WI38 (cell line): Measurements from ENCODE around the gene NT5DC4.
"Not testable (repeated sequence)": the region's sequence is repeated elsewhere in the genome, so short reads cannot be mapped to it uniquely, and the experiment has no call there.

Source experiments
- H3K4me3 ChIP-seq: 2 replicates; pipeline ENCODE4 v1.5.1; 2011; ENCODE audit warnings: low read depth, mild to moderate bottlenecking, control low read depth, low read length
- TF ChIP-seq, protein P1 (sequence below): IDR thresholded peaks from 2 replicates; pipeline ENCODE4 v1.5.1; 2012; ENCODE audit warnings: low read depth, mild to moderate bottlenecking, control low read depth, low read length

NT5DC4 gene

DNA sequence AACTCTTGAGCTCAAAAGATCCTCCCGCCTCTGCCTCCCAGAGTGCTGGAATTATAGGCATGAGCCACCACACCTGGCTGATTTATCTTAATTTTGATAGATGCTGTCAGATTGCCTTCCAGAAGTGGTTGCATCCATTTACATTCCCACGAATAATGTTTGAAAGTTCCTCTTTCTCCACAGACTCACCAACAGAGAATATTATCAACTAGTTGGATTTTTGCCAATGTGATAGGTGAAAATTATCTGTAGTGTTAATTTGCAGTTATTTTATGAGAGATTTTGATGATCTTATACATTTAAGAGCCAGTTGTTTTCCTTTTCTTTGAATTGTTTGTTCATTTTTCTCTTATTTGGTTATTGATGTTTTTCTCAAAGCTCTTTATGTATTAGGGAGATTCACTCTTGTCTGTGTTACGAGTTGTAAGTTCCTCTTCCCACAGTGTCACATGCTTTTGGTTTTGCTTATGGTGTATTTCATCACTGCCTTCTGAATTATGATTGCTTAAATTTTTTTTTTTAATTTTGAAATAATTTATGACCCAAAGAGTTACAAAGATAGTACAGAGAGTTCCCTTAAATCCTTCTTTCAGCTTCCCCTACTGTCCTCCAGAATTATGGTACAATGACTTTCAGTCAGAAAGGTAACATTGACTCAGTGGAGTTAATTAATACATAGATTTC is 20.7 kb upstream of the NT5DC4 start:
- no peak overlapping the region for H3K4me3 ChIP-seq
- TF ChIP-seq, protein P1, sequence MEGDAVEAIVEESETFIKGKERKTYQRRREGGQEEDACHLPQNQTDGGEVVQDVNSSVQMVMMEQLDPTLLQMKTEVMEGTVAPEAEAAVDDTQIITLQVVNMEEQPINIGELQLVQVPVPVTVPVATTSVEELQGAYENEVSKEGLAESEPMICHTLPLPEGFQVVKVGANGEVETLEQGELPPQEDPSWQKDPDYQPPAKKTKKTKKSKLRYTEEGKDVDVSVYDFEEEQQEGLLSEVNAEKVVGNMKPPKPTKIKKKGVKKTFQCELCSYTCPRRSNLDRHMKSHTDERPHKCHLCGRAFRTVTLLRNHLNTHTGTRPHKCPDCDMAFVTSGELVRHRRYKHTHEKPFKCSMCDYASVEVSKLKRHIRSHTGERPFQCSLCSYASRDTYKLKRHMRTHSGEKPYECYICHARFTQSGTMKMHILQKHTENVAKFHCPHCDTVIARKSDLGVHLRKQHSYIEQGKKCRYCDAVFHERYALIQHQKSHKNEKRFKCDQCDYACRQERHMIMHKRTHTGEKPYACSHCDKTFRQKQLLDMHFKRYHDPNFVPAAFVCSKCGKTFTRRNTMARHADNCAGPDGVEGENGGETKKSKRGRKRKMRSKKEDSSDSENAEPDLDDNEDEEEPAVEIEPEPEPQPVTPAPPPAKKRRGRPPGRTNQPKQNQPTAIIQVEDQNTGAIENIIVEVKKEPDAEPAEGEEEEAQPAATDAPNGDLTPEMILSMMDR: no peak

DNA sequence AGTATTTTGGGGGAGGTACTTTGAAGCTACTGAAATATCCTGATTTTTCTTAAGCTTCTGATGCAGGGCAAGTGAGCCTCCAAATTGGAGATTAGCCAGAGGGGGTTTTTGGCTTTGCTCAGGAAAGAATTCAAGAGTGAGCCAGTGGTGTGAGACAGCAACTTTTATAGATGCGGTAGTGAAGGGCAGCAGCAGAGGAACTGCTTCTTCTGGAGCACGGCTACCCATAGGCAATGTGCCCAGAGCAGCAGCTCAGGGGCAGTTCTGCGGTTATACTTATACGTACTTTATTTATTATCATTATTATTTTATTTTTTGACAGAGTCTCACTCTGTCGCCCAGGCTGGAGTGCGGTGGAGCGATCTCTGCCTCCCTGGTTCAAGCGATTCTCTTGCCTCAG is 19.8 kb upstream of the NT5DC4 start:
- TF ChIP-seq, protein P1: no peak
- no peak overlapping the region for H3K4me3 ChIP-seq

DNA sequence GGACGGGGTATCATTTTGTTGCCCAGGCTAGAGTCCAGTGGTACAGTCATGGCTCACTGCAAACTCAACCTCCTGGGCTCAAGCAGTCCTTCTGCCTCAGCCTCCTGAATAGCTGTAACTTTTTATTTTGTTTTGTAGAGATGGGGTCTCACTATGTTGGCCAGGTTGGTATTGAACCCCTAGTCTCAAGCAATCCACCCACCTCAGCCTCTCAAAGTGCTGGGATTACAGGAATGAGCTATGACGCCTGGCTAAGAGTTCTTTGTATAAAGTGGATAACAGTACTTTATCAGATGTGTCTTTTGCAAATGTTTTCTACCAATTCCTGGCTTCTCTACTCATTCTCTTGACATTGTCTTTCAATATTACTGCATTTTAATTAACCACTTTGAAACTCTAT is 17.1 kb upstream of the NT5DC4 start:
- no peak overlapping the region for H3K4me3 ChIP-seq
- TF ChIP-seq, protein P1: no peak

DNA sequence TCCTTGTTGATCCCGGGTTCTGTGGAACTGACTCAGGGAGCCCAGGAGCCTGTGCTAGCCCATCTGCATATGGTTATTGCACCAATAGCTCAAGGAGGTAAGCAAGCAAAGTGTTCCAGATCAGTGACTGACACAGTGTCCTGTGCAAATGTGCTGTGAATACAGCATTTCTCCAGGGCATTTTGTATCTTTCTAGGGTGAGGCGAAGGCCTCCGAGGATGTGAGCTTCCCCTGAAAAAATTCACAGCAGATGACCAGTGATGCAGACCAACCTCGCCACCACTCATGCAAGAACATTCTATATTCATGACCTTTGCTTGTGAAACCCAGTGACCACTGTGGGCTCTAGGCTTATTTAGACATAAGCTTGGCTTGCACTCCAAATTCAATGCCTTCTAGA is 15.2 kb upstream of the NT5DC4 start:
- TF ChIP-seq, protein P1: no peak
- H3K4me3 ChIP-seq: no peak overlapping the region

DNA sequence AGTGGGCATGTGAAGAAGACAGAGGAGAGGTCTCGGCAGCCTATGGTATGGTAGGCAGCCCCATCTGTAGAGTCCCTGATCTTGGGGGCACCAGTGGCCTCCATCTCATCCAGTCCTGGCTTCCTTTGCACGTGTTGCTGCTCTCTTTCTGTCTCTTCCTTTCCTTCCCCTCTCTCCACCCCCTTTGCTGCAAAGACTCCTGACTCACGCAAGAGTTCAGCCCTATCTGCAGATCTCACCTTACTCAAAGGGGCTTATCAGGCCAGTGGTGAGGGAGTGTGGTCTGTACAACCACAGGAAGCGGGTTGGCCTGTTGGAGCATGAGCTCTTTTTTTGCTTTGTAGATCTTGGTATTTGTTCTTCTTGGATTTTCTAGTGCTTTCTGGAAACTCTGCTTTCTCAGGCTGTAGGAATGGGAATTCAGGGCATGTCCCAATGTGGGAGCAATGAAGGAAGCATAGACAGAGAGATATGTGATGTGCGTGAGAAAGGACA is 14.6 kb upstream of the NT5DC4 start:
- TF ChIP-seq, protein P1: no peak
- H3K4me3 ChIP-seq: no peak overlapping the region

DNA sequence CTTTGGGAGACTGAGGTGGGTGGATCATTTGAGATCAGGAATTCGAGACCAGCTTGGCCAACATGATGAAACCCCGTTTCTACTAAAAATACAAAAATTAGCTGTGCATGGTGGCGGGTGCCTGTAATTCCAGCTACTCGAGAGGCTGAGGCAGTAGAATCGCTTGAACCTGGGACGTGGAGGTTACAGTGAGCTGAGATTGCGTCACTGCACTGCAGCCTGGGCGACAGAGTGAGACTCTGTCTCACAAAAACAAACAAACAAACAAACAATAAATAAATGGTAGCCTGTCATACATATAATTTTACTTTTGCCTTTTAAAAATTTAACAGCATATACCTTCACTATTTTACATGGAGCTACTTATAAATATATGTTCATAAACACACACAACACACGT is 13.9 kb upstream of the NT5DC4 start:
- not testable (repeated sequence) for H3K4me3 ChIP-seq

DNA sequence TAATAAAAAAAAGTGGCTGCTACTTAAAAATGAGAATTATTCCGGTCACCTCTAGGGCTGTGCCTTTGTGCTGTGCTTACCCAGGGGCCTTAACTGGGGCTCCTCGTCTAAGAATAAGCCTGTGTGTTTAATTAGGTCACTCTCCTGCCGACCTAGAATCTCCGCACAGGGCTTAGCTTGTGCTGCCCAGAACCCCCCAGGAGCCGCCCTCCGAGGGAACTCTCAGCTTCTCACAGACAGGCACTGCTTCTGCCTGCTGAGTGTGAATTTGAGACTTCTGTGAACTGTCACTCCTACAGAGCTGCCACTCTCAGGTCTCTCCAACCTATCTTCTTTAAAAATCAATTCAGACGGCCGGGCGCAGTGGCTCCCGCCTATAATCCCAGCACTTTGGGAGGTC is 11.9 kb upstream of the NT5DC4 start:
- H3K4me3 ChIP-seq: no peak overlapping the region
- TF ChIP-seq, protein P1: no peak

DNA sequence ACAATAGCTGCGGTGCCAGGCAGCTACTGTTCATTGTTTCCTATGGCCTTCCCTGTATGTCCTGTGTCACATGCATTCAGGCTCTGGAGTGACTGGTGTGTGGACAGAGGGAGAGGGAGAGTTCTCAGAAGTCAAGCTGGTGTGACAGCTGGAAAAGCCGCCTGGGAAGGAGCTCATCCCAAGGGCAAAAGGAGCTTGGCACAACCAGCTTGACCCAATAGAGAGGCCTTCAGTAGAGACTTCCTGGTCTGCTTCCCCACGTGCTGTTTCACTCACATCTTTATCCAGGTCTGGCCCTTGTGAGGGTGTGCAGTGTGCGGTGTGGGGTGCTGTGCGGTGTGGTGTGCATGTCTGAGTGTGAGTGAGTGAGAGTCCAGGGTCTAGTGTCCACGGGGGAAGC is 11.1 kb upstream of the NT5DC4 start:
- TF ChIP-seq, protein P1: no peak
- H3K4me3 ChIP-seq: no peak overlapping the region
